Measurements from ENCODE around the gene SETDB1. TPM values are rescaled to one million over a fixed set of nuclear protein-coding genes. Genes with fewer than 3 reads are reported as not detected.

The SETDB1 gene
- total and polyA plus RNA-seq, 4 donors: 5.4 to 23.7 (median 14.0) TPM

DNA sequence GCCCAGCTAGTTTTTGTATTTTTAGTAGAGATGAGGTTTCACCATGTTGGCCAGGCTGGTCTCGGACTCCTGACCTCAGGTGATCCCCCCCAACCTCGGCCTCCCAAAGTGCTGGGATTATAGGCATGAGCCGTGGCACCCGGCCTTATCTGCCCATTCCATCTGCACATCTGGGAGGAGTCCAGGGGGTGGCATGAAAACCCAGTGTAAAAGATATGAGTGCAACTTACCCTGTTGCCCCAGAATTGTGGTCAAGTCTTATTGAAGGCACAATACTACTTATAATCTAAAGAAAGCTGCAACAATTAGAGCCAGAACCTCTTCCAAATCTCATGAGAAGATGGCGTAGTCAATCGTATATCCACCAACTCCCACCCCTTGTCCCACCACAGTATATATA lies 20.9 kb upstream of the SETDB1 start:
- H3K9ac ChIP-seq (ENCODE audit: low read depth in 1 of 2, low read length in 2 of 2): no peak overlapping the region
- no peak overlapping the region for H3K27ac ChIP-seq (ENCODE audit: low read depth in 1 of 2, low read length in 2 of 2)
- no peaks in the 10 kb centered on the region for H3K4me1 ChIP-seq (ENCODE audit: control insufficient read depth in 4 of 4, insufficient read depth in 4 of 4, low read length in 3 of 4)
- no peaks in the 10 kb centered on the region for H3K36me3 ChIP-seq (ENCODE audit: control insufficient read depth in 4 of 4, insufficient read depth in 3 of 4, low read depth in 1 of 4, low read length in 3 of 4)
- TF ChIP-seq, protein P1, sequence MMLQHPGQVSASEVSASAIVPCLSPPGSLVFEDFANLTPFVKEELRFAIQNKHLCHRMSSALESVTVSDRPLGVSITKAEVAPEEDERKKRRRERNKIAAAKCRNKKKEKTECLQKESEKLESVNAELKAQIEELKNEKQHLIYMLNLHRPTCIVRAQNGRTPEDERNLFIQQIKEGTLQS (IDR thresholded peaks at IDR 0.05): no peak
- H3K4me3 ChIP-seq (ENCODE audit: low read depth in 1 of 3, low read length in 3 of 3): no peak overlapping the region
- DNase-seq (ENCODE audit: low spot score): no peak
- WGBS: 93% methylated on average over 6 of the region's 6 CpGs
- H3K9me3 ChIP-seq (ENCODE audit: control insufficient read depth in 4 of 4, low read length in 3 of 4): no peaks in the 10 kb centered on the region
- H3K27me3 ChIP-seq (ENCODE audit: control insufficient read depth in 4 of 4, insufficient read depth in 4 of 4, low read length in 3 of 4): no peaks in the 10 kb centered on the region

DNA sequence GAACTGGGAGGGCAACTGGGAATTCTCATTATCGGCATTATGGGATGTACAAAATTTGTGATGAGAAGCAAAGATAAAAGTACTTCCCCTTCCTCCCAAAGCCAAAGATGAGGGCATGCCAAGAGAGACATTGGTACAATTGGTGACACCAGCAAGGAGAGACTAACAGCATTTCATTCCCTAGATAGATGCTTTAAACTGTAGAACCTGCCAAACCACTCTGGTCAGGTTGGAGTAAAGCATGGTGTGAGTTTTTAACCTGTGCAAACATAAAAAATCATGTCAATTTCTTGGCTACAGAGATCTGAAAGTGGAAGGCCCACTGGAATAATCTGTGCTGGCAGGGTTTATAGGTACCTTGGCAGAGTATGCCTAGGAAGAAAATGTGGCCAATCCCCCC lies 19.8 kb upstream of the SETDB1 start:
- 87% methylated on average over 1 of the region's 1 CpG for WGBS
- no peak for DNase-seq (ENCODE audit: low spot score)
- no peaks in the 10 kb centered on the region for H3K36me3 ChIP-seq (ENCODE audit: control insufficient read depth in 4 of 4, insufficient read depth in 3 of 4, low read depth in 1 of 4, low read length in 3 of 4)
- no peaks in the 10 kb centered on the region for H3K9me3 ChIP-seq (ENCODE audit: control insufficient read depth in 4 of 4, low read length in 3 of 4)
- H3K4me3 ChIP-seq (ENCODE audit: low read depth in 1 of 3, low read length in 3 of 3): no peak overlapping the region
- H3K4me1 ChIP-seq (ENCODE audit: control insufficient read depth in 4 of 4, insufficient read depth in 4 of 4, low read length in 3 of 4): no peaks in the 10 kb centered on the region
- TF ChIP-seq RAD21 (IDR thresholded peaks at IDR 0.05): no peak
- no peak for TF ChIP-seq YY1 (IDR thresholded peaks at IDR 0.05)
- no peak overlapping the region for H3K27ac ChIP-seq (ENCODE audit: low read depth in 1 of 2, low read length in 2 of 2)
- H3K9ac ChIP-seq (ENCODE audit: low read depth in 1 of 2, low read length in 2 of 2): no peak overlapping the region
- no peaks in the 10 kb centered on the region for H3K27me3 ChIP-seq (ENCODE audit: control insufficient read depth in 4 of 4, insufficient read depth in 4 of 4, low read length in 3 of 4)

DNA sequence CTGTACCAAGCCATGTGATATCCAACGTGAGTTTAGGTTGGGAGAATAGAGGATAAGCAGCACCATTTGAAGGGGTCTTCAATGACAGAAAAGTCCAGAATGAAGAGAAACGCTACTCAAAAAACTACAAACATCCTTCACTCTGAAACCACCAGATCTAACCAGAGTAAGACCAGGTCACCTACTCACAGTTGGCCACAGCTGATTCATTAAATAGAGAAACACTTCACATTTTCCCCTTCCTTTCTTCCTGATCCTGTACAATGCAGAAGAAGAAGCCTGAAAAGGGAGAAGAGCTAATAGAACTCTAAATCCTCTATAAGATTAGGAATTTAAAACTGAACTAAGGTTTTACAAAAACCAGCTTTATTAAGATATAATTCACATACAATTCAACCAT lies 19.4 kb upstream of the SETDB1 start:
- no peaks in the 10 kb centered on the region for H3K36me3 ChIP-seq (ENCODE audit: control insufficient read depth in 4 of 4, insufficient read depth in 3 of 4, low read depth in 1 of 4, low read length in 3 of 4)
- no peak overlapping the region for H3K4me3 ChIP-seq (ENCODE audit: low read depth in 1 of 3, low read length in 3 of 3)
- TF ChIP-seq HNF4G (IDR thresholded peaks at IDR 0.05) (no peak), RXRA (IDR thresholded peaks at IDR 0.05) (no peak), EGR1 (IDR thresholded peaks at IDR 0.05; ENCODE audit: low read depth in 2 of 2) (no peak), SP1 (IDR thresholded peaks at IDR 0.05) (no peak), FOXA2 (IDR thresholded peaks at IDR 0.05) (no peak), FOXA1 (IDR thresholded peaks at IDR 0.05) (no peak), GABPA (IDR thresholded peaks at IDR 0.05 in 1 of 2, conservative IDR thresholded peaks at IDR 0.05 in 1 of 2) (no peak), YY1 (IDR thresholded peaks at IDR 0.05) (no peak), NR2F2 (IDR thresholded peaks at IDR 0.05) (no peak), JUND (IDR thresholded peaks at IDR 0.05) (no peak), TAF1 (conservative IDR thresholded peaks at IDR 0.05) (no peak), HNF4A (conservative IDR thresholded peaks at IDR 0.05) (no peak)
- TF ChIP-seq, protein P2, sequence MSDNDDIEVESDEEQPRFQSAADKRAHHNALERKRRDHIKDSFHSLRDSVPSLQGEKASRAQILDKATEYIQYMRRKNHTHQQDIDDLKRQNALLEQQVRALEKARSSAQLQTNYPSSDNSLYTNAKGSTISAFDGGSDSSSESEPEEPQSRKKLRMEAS (IDR thresholded peaks at IDR 0.05): no peak
- TF ChIP-seq, protein P1 (IDR thresholded peaks at IDR 0.05): no peak
- TF ChIP-seq, protein P3, sequence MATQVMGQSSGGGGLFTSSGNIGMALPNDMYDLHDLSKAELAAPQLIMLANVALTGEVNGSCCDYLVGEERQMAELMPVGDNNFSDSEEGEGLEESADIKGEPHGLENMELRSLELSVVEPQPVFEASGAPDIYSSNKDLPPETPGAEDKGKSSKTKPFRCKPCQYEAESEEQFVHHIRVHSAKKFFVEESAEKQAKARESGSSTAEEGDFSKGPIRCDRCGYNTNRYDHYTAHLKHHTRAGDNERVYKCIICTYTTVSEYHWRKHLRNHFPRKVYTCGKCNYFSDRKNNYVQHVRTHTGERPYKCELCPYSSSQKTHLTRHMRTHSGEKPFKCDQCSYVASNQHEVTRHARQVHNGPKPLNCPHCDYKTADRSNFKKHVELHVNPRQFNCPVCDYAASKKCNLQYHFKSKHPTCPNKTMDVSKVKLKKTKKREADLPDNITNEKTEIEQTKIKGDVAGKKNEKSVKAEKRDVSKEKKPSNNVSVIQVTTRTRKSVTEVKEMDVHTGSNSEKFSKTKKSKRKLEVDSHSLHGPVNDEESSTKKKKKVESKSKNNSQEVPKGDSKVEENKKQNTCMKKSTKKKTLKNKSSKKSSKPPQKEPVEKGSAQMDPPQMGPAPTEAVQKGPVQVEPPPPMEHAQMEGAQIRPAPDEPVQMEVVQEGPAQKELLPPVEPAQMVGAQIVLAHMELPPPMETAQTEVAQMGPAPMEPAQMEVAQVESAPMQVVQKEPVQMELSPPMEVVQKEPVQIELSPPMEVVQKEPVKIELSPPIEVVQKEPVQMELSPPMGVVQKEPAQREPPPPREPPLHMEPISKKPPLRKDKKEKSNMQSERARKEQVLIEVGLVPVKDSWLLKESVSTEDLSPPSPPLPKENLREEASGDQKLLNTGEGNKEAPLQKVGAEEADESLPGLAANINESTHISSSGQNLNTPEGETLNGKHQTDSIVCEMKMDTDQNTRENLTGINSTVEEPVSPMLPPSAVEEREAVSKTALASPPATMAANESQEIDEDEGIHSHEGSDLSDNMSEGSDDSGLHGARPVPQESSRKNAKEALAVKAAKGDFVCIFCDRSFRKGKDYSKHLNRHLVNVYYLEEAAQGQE (IDR thresholded peaks at IDR 0.05): no peak
- TF ChIP-seq, protein P4, sequence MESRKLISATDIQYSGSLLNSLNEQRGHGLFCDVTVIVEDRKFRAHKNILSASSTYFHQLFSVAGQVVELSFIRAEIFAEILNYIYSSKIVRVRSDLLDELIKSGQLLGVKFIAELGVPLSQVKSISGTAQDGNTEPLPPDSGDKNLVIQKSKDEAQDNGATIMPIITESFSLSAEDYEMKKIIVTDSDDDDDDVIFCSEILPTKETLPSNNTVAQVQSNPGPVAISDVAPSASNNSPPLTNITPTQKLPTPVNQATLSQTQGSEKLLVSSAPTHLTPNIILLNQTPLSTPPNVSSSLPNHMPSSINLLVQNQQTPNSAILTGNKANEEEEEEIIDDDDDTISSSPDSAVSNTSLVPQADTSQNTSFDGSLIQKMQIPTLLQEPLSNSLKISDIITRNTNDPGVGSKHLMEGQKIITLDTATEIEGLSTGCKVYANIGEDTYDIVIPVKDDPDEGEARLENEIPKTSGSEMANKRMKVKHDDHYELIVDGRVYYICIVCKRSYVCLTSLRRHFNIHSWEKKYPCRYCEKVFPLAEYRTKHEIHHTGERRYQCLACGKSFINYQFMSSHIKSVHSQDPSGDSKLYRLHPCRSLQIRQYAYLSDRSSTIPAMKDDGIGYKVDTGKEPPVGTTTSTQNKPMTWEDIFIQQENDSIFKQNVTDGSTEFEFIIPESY (IDR thresholded peaks at IDR 0.05): no peak
- TF ChIP-seq, protein P5, sequence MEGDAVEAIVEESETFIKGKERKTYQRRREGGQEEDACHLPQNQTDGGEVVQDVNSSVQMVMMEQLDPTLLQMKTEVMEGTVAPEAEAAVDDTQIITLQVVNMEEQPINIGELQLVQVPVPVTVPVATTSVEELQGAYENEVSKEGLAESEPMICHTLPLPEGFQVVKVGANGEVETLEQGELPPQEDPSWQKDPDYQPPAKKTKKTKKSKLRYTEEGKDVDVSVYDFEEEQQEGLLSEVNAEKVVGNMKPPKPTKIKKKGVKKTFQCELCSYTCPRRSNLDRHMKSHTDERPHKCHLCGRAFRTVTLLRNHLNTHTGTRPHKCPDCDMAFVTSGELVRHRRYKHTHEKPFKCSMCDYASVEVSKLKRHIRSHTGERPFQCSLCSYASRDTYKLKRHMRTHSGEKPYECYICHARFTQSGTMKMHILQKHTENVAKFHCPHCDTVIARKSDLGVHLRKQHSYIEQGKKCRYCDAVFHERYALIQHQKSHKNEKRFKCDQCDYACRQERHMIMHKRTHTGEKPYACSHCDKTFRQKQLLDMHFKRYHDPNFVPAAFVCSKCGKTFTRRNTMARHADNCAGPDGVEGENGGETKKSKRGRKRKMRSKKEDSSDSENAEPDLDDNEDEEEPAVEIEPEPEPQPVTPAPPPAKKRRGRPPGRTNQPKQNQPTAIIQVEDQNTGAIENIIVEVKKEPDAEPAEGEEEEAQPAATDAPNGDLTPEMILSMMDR (IDR thresholded peaks at IDR 0.05; ENCODE audit: low read depth, low read length, missing input control): no peak
- H3K9ac ChIP-seq (ENCODE audit: low read depth in 1 of 2, low read length in 2 of 2): no peak overlapping the region
- H3K9me3 ChIP-seq (ENCODE audit: control insufficient read depth in 4 of 4, low read length in 3 of 4): no peaks in the 10 kb centered on the region
- DNase-seq (ENCODE audit: low spot score): no peak
- no peaks in the 10 kb centered on the region for H3K27me3 ChIP-seq (ENCODE audit: control insufficient read depth in 4 of 4, insufficient read depth in 4 of 4, low read length in 3 of 4)
- no peaks in the 10 kb centered on the region for H3K4me1 ChIP-seq (ENCODE audit: control insufficient read depth in 4 of 4, insufficient read depth in 4 of 4, low read length in 3 of 4)
- no peak overlapping the region for H3K27ac ChIP-seq (ENCODE audit: low read depth in 1 of 2, low read length in 2 of 2)
- 92% methylated on average over 2 of the region's 2 CpGs for WGBS
